Lower leg skin (tissue), 3 donors: Measurements from ENCODE around the gene DENND1A.

Experiments
- CTCF ChIP-seq, 3 donors: fragments of 450-650 bp; IDR thresholded peaks; one replicate each; pipeline ENCODE4 v1.5.1; 2016; ENCODE audit warnings: antibody characterized with exemption in 3 of 3, mild to moderate bottlenecking in 3 of 3, moderate library complexity in 2 of 3
- POLR2A ChIP-seq, 2 donors: fragments of 450-650 bp; IDR thresholded peaks; one replicate each; pipeline ENCODE4 v1.6.1; 2016 to 2017; ENCODE audit warnings: antibody characterized with exemption in 2 of 2, mild to moderate bottlenecking in 1 of 2, moderate library complexity in 1 of 2

- TF ChIP-seq POLR2A (IDR thresholded peaks at IDR 0.05) (no peak), CTCF (IDR thresholded peaks at IDR 0.05) (no peak)
Observed at GRCh38 chr9:123536455-123536868, 393.5 kb downstream of the DENND1A start.
